Mesenchymal stem cell (in vitro differentiated cells and primary cell): Measurements from ENCODE around the gene DENND6A.
"Not testable (repeated sequence)": the region's sequence is repeated elsewhere in the genome, so short reads cannot be mapped to it uniquely, and the experiment has no call there.

Source experiments
- DNase-seq: peaks from one replicate; pipeline ENCODE4 v3.0.0-alpha.2; 2013
- H2AFZ ChIP-seq: one replicate; pipeline ENCODE4 v1.6.1; 2013; ENCODE audit warnings: low read depth, mild to moderate bottlenecking, control low read depth, inconsistent platforms, low read length, moderate library complexity
- H2AK5ac ChIP-seq: 2 replicates; pipeline ENCODE4 v1.6.1; 2013; ENCODE audit warnings: low read length, moderate library complexity, mild to moderate bottlenecking, inconsistent platforms; ENCODE audit not compliant: severe bottlenecking
- H2BK120ac ChIP-seq: one replicate; pipeline ENCODE4 v1.6.1; 2013; ENCODE audit warnings: low read depth, mild to moderate bottlenecking, inconsistent platforms, low read length, moderate library complexity
- H2BK12ac ChIP-seq, 2 experiments: one replicate each; pipeline ENCODE4 v1.6.1; 2013; ENCODE audit warnings: inconsistent platforms in 2 of 2, low read length in 2 of 2, mild to moderate bottlenecking in 2 of 2, moderate library complexity in 2 of 2, control low read depth in 1 of 2
- H2BK15ac ChIP-seq: one replicate; pipeline ENCODE4 v1.6.1; 2013; ENCODE audit warnings: mild to moderate bottlenecking, low read depth, inconsistent platforms; ENCODE audit not compliant: poor library complexity, severe bottlenecking
- H2BK5ac ChIP-seq: 2 replicates; pipeline ENCODE4 v1.6.1; 2013; ENCODE audit warnings: low read depth, mild to moderate bottlenecking, low read length, control low read depth, inconsistent platforms; ENCODE audit not compliant: poor library complexity, severe bottlenecking
- H3K14ac ChIP-seq, 2 experiments: one replicate each; pipeline ENCODE4 v1.6.1; 2013; ENCODE audit warnings: inconsistent platforms in 2 of 2, low read length in 2 of 2, control low read depth in 1 of 2, mild to moderate bottlenecking in 1 of 2, moderate library complexity in 1 of 2
- H3K18ac ChIP-seq, 2 experiments: one replicate each; pipeline ENCODE4 v1.6.1; 2013; ENCODE audit warnings: inconsistent platforms in 2 of 2, low read length in 2 of 2, control low read depth in 1 of 2, low read depth in 1 of 2, mild to moderate bottlenecking in 1 of 2
- H3K23ac ChIP-seq, 2 experiments: one replicate each; pipeline ENCODE4 v1.6.1; 2013; ENCODE audit warnings: inconsistent platforms in 2 of 2, low read length in 2 of 2, mild to moderate bottlenecking in 2 of 2, moderate library complexity in 2 of 2, control low read depth in 1 of 2
- H3K27ac ChIP-seq: 2 replicates; pipeline ENCODE4 v1.5.1; 2013; ENCODE audit warnings: mild to moderate bottlenecking, moderate library complexity, low read length, control low read depth, inconsistent platforms; ENCODE audit not compliant: poor library complexity, severe bottlenecking
- H3K27me3 ChIP-seq, 2 experiments: 2 replicates each; pipeline versions ENCODE4 v1.6.1 to v1.7.0; 2013; ENCODE audit warnings: low read length in 2 of 2, mild to moderate bottlenecking in 2 of 2, moderate library complexity in 2 of 2, control low read depth in 1 of 2, inconsistent platforms in 1 of 2; ENCODE audit not compliant: control insufficient read depth in 1 of 2, insufficient read depth in 1 of 2
- H3K36me3 ChIP-seq, 2 experiments: 2 replicates each; pipeline versions ENCODE4 v1.6.1 to v1.7.0; 2013; ENCODE audit warnings: low read length in 2 of 2, control low read depth in 1 of 2, inconsistent platforms in 1 of 2, low read depth in 1 of 2, mild to moderate bottlenecking in 1 of 2; ENCODE audit not compliant: insufficient read depth in 2 of 2, control insufficient read depth in 1 of 2
- H3K4ac ChIP-seq, 2 experiments: one replicate each; pipeline ENCODE4 v1.6.1; 2013; ENCODE audit warnings: inconsistent platforms in 2 of 2, low read length in 2 of 2, mild to moderate bottlenecking in 2 of 2, moderate library complexity in 2 of 2, control low read depth in 1 of 2, low read depth in 1 of 2
- H3K4me1 ChIP-seq: 2 replicates; pipeline ENCODE4 v1.6.1; 2013; ENCODE audit warnings: low read depth, low read length, control low read depth; ENCODE audit not compliant: control insufficient read depth, insufficient read depth
- H3K4me2 ChIP-seq: 2 replicates; pipeline ENCODE4 v1.6.1; 2013; ENCODE audit warnings: low read length, mild to moderate bottlenecking, inconsistent platforms; ENCODE audit not compliant: poor library complexity, severe bottlenecking
- H3K4me3 ChIP-seq, 2 experiments: 2 replicates each; pipeline versions ENCODE4 v1.5.1 to v1.7.0; 2013; ENCODE audit warnings: low read length in 2 of 2, mild to moderate bottlenecking in 2 of 2, control low read depth in 1 of 2, low read depth in 1 of 2; ENCODE audit not compliant: insufficient read depth in 1 of 2
- H3K79me1 ChIP-seq: replicated peaks from 2 replicates; pipeline ENCODE4 v1.6.1; 2013; ENCODE audit warnings: mild to moderate bottlenecking, control low read depth, low read length, inconsistent platforms; ENCODE audit not compliant: poor library complexity, severe bottlenecking
- H3K9ac ChIP-seq: 2 replicates; pipeline ENCODE4 v1.7.0; 2013; ENCODE audit warnings: mild to moderate bottlenecking, low read length, moderate library complexity
- H3K9me3 ChIP-seq: 2 replicates; pipeline ENCODE4 v1.7.0; 2013; ENCODE audit warnings: mild to moderate bottlenecking, low read length; ENCODE audit not compliant: control insufficient read depth
- H4K8ac ChIP-seq: one replicate; pipeline ENCODE4 v1.6.1; 2013; ENCODE audit warnings: inconsistent platforms, mild to moderate bottlenecking, low read length, moderate library complexity
- H4K91ac ChIP-seq: one replicate; pipeline ENCODE4 v1.6.1; 2013; ENCODE audit warnings: mild to moderate bottlenecking, low read length, inconsistent platforms
- WGBS: methylation state at CpG from one replicate; pipeline ENCODE4 v1.1.7; 2013; ENCODE audit warnings: mixed read lengths; 5-methylcytosine and 5-hydroxymethylcytosine counted together

The DENND6A gene

GRCh38 chr3:57622362-57622761 is 70.5 kb downstream of the DENND6A start:
- no peak overlapping the region for H2AFZ ChIP-seq
- H3K18ac ChIP-seq: no peak overlapping the region
- H3K4ac ChIP-seq: no peak overlapping the region
- no peak overlapping the region for H3K9ac ChIP-seq
- no peaks in the 10 kb centered on the region for H3K9me3 ChIP-seq
- no peak overlapping the region for H3K14ac ChIP-seq
- H3K23ac ChIP-seq: no peak overlapping the region
- H2BK5ac ChIP-seq: no peak overlapping the region
- no peak overlapping the region for H3K4me3 ChIP-seq
- H4K8ac ChIP-seq: no peak overlapping the region
- no peaks in the 10 kb centered on the region for H3K4me1 ChIP-seq
- H2BK15ac ChIP-seq: no peak overlapping the region
- H3K27ac ChIP-seq: no peak overlapping the region
- H3K36me3 ChIP-seq: peaks cover 6 to 49% of the 10 kb centered on the region in 2 experiments
- H3K4me2 ChIP-seq: no peak overlapping the region
- H3K79me1 ChIP-seq: no peaks in the 10 kb centered on the region
- H3K27me3 ChIP-seq: no peaks in the 10 kb centered on the region
- no peak overlapping the region for H4K91ac ChIP-seq
- DNase-seq: no peak
- H2AK5ac ChIP-seq: no peak overlapping the region
- H2BK12ac ChIP-seq: no peak overlapping the region
- H2BK120ac ChIP-seq: no peak overlapping the region

GRCh38 chr3:57617739-57618138 is 75.1 kb downstream of the DENND6A start:
- no peak overlapping the region for H2BK5ac ChIP-seq
- H3K4me3 ChIP-seq: no peak overlapping the region
- H3K18ac ChIP-seq: no peak overlapping the region
- no peak overlapping the region for H2BK120ac ChIP-seq
- no peak overlapping the region for H3K27ac ChIP-seq
- no peak overlapping the region for H3K9ac ChIP-seq
- no peaks in the 10 kb centered on the region for H3K4me1 ChIP-seq
- no peak overlapping the region for H2AFZ ChIP-seq
- no peak overlapping the region for H3K23ac ChIP-seq
- no peak overlapping the region for H3K14ac ChIP-seq
- no peak for DNase-seq
- H3K79me1 ChIP-seq: no peaks in the 10 kb centered on the region
- H4K8ac ChIP-seq: no peak overlapping the region
- no peak overlapping the region for H2BK12ac ChIP-seq
- H3K4ac ChIP-seq: no peak overlapping the region
- H2BK15ac ChIP-seq: no peak overlapping the region
- H2AK5ac ChIP-seq: no peak overlapping the region
- no peaks in the 10 kb centered on the region for H3K27me3 ChIP-seq
- no peaks in the 10 kb centered on the region for H3K9me3 ChIP-seq
- no peak overlapping the region for H3K4me2 ChIP-seq
- peaks cover 3 to 12% of the 10 kb centered on the region in 2 experiments for H3K36me3 ChIP-seq
- no peak overlapping the region for H4K91ac ChIP-seq
- 89% methylated on average over 3 of the region's 3 CpGs for WGBS

GRCh38 chr3:57616233-57616632 is 76.6 kb downstream of the DENND6A start:
- Histone ChIP-seq H3K27ac (no peak overlapping the region), H2AFZ (no peak overlapping the region), H3K4ac (no peak overlapping the region), H3K4me2 (no peak overlapping the region), H3K14ac (no peak overlapping the region), H2BK12ac (no peak overlapping the region), H2AK5ac (no peak overlapping the region), H3K27me3 (no peaks in the 10 kb centered on the region), H4K91ac (no peak overlapping the region), H3K9me3 (no peaks in the 10 kb centered on the region), H2BK120ac (no peak overlapping the region), H3K4me3 (no peak overlapping the region), H3K79me1 (no peaks in the 10 kb centered on the region), H2BK5ac (no peak overlapping the region), H3K9ac (no peak overlapping the region), H3K4me1 (no peaks in the 10 kb centered on the region), H3K36me3 (peaks cover 0 to 3% of the 10 kb centered on the region in 2 experiments), H2BK15ac (no peak overlapping the region), H3K23ac (no peak overlapping the region), H4K8ac (no peak overlapping the region), H3K18ac (no peak overlapping the region)
- 95% methylated on average over 2 of the region's 3 CpGs for WGBS
- no peak for DNase-seq

GRCh38 chr3:57611870-57612269 is 81.0 kb downstream of the DENND6A start:
- 89% methylated on average over 3 of the region's 5 CpGs for WGBS
- H3K23ac ChIP-seq, DNase-seq, H3K9me3 ChIP-seq, H3K79me1 ChIP-seq, H3K27me3 ChIP-seq, H3K4me2 ChIP-seq, H4K8ac ChIP-seq, H3K9ac ChIP-seq, H2BK120ac ChIP-seq, H3K14ac ChIP-seq, H2AFZ ChIP-seq, H2BK5ac ChIP-seq, H3K18ac ChIP-seq, H3K27ac ChIP-seq, H3K4me1 ChIP-seq, H3K4ac ChIP-seq, H3K36me3 ChIP-seq, H2BK12ac ChIP-seq, H2BK15ac ChIP-seq, H2AK5ac ChIP-seq, H4K91ac ChIP-seq, H3K4me3 ChIP-seq: not testable (repeated sequence)
